Activated CD4-positive, alpha-beta T cell treated with anti-CD3 and anti-CD28 coated beads, Interleukin-2, amount 50 U/mL, for 16 hours (primary cell): Measurements from ENCODE around the gene SLC38A8.

Source experiments
- DNase-seq: peaks from one replicate; pipeline ENCODE4 v3.0.0-alpha.2; 2020

The SLC38A8 gene

GRCh38 chr16:84068041-84068440, 25.4 kb upstream of the SLC38A8 start:
- DNase-seq = no peak

- no peak for DNase-seq
Measured at GRCh38 chr16:84067640-84068039, 25.0 kb upstream of the SLC38A8 start.

DNA sequence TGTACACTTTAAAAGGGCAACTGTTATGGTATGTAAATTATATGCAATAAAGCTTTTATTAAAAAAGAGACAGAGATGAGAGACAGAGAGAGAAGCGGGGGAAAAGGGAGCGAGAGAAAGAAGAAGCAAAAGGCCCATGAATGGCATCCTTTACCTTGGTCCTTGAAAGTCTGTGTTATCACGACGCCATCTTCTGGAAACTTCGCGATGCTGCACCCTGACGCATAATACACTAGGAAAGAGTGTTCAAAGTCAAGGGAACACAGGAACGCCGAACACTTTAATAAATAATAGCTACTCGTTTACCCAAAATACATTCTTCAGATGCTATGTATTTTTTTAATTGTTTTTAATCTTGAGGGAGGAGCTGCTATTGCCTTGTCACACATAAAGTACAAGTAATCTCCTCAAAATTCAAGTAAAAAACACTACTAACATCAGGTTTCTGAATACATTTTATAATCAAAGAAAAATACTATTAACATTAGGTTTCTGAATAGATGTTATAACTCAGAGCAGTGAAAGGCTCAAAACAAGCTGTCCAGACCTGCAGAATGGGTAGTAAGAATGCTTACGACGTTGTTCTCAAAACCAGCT, 23.0 kb upstream of the SLC38A8 start:
- DNase-seq = peak; percentile 39

- DNase-seq = no peak
Measured at GRCh38 chr16:84063980-84064379, 21.4 kb upstream of the SLC38A8 start.

GRCh38 chr16:84062734-84063640, 20.4 kb upstream of the SLC38A8 start:
- peak; percentile 54 for DNase-seq

DNA sequence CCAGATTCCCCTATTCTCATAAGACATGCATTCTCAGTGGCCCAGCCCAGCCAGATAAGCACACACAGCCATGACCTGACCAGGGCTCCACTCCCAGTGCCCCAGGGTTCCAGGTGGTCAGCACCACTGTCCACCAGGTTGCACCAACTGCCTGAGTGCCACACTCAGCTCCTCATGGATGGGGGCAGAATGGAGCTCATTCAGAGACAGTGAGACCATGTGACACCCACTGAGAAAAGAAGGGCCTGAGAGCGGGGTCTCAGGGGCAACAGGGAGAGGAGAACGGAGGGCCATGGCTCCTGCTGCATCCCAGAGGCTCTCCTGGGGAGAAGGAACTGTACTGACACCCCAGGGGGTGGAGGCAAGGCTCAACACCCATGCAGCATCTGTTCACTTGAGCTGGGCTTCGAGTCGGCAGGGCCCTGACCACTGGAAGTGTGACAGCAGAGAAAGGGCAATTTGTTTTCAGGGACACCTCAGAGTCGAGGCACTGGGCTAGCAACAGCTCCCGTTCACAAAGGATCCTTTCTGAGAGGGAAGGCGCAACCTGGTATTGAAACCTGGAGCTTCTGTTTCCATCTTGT, 18.7 kb upstream of the SLC38A8 start:
- no peak for DNase-seq

DNA sequence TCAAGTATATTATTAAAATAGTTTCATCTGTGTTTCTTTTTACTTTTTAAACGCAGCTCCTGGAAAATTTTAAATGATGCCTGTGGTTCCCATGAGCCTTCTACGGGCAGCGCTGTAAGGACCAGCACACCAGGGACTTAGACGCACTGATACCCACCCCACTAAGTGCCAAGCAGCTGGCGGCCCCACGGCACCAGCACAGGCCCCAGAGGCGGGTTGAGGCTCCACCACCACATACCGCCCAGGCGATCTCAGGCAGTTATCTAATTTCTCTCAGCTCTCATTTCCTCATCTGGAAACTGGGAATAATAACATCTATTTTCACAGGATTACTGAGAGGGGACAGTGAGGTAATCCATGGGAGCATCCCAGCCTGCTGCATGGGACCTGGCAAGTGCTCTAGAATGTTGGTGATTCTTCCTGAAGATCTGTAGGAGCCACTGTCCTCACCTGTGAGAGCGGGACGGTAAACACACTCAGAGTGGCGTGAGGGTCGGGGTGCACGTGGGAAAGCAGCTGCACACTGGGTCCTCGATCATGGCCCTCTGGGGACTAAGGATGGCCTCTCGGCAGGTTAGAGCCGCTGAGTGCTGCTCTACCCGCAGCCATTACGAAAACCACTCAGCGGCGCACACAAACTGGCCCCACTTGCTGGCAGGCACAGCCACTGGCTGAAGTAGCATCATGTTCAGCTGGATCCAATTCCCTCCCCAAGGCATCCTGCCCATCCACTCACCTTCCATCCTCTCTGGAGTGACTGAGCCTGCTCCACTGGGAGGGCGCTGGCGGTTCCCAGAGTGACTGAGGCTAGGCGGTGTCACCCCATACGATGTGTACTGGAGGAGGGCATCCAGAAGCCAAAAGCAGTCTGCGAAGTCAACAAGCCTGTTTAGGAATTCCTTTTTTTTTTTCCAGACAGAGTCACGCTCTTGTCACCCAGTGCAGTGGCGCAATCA, 17.6 kb upstream of the SLC38A8 start:
- DNase-seq = no peak

DNA sequence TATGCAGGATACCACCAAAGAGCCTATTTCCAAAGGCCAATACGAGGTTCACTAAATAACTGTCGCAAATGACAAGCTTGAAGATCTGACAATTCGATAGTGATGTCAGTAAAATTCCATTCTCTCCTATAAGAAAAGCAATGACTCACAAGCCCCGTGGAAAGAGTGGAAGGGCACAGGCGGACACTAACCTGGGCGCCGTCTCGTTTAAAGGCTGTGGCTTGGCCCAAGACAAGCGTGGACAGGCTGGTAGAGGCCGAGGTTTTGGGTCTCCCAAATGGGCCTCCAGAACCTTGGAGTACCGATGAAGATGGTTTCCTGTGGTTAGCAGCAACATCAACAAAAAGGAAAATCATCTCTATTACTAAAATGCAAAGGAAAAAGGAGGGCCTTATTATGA, 16.5 kb upstream of the SLC38A8 start:
- DNase-seq = no peak

- DNase-seq = no peak
Measured at GRCh38 chr16:84058664-84059063, 16.1 kb upstream of the SLC38A8 start.

DNA sequence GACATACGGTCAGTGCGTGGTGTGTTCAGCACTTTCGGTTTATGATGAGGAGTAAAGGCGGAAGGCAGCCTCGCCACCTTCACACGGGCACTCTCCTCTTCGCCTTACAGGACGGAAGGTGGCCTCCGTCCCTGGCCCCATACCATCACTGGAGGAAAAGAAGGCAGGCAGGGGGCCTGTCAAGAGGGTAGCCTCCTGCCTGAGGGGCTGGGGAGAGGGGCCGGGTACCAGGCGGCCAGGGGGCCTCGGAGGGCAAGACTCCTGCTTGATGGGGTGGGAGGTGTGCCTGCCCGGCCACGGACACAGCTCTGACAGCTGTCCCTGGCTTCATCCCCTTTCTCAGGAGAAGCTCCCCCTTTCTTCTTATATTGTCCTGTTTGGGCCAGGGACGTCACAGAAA, 15.6 kb upstream of the SLC38A8 start:
- no peak for DNase-seq

DNA sequence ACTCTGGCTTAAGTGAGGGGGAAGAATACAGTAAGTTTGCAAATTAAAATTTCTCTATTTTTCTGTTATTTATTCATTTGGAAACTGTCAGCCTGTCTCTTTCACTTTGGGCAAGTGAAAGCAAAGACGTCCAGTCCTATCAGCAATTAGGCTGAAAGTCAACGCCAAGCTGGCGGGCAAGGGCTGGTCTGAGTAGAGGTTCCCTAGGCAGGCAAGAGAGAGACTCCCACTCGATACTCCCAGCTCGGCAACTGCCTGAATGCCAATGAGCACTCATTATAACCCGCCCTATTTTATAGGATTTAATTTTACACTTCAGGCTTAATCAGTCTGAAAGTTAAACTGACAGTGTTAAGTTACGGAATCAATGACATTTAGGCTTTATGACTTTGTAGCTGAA, 14.3 kb upstream of the SLC38A8 start:
- no peak for DNase-seq

GRCh38 chr16:84055801-84056634, 13.4 kb upstream of the SLC38A8 start:
- DNase-seq = no peak

DNA sequence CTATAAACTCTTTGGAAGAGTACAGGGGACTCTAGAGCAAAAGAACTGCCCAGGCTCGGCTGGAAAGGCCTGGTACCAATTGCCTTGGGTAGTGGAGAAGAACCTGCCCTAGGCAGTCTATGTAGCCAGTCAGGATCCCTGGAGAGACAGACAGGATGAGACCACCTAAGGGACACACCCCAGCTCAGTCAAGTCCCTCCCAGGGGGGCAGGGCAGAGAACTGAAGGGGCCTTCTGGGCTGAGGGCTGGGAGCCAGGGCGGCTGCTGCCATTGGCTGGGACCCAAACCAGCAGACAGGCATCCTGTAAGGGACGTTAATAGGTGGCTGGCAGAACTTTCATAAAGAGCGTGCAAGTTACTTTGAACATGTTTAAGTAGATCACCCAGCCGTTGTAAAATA, 12.8 kb upstream of the SLC38A8 start:
- no peak for DNase-seq

- DNase-seq = no peak
Measured at GRCh38 chr16:84054916-84055315, 12.3 kb upstream of the SLC38A8 start.

DNA sequence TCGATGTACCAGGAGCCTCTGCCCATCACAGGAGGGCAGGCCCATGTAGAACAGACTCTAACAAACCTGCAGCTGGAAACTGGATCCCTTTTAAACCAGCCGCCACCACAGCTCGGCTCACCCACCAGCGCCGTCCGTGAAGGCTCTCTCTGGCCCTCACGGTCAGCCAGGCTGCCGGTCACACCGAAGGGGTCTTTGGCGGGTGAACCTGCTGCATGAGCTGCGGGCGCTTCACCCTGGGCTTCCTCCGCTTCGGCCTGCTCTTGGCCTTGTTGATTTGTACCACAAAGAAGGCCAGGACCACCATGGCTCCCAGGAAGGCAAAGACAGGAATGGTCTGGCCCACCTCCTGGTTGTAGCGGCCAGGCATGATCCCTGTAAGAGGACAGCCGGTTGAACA, 11.7 kb upstream of the SLC38A8 start:
- DNase-seq = no peak

GRCh38 chr16:84053237-84053636, 10.6 kb upstream of the SLC38A8 start:
- DNase-seq = no peak

- DNase-seq = no peak
Measured at GRCh38 chr16:84052071-84052622, 9.6 kb upstream of the SLC38A8 start.

- no peak for DNase-seq
Measured at GRCh38 chr16:84050316-84050715, 7.7 kb upstream of the SLC38A8 start.

- no peak for DNase-seq
Measured at GRCh38 chr16:84049403-84050060, 6.9 kb upstream of the SLC38A8 start.

- DNase-seq = no peak
Measured at GRCh38 chr16:84048871-84049270, 6.3 kb upstream of the SLC38A8 start.

GRCh38 chr16:84048270-84048669, 5.7 kb upstream of the SLC38A8 start:
- no peak for DNase-seq
